Neural cell (in vitro differentiated cells): ENCODE measurements around the gene NDUFAF2. TPM values are rescaled to one million over a fixed set of nuclear protein-coding genes. Genes with fewer than 3 reads are reported as not detected.

Experiments used
- H2AFZ ChIP-seq: fragments of 200-600, 300-800 bp; sonication (generic), shearing (Covaris generic); 2 replicates; pipeline ENCODE4 v1.6.0; 2014; ENCODE audit warnings: low read depth, mild to moderate bottlenecking, antibody characterized with exemption, low read length, moderate library complexity
- H3F3A ChIP-seq: fragments of 200-600 bp; shearing (Covaris generic); 2 replicates; pipeline ENCODE4 v1.6.1; 2016; ENCODE audit warnings: mild to moderate bottlenecking, moderate library complexity, mixed read lengths, antibody characterized with exemption, low read length; ENCODE audit not compliant: insufficient read depth, poor library complexity, severe bottlenecking
- H3K27ac ChIP-seq: fragments of 200-600, 300-800 bp; sonication (generic), shearing (Covaris generic); 2 replicates; pipeline ENCODE4 v1.5.1; 2014; ENCODE audit warnings: mild to moderate bottlenecking, low read length, moderate library complexity
- H3K27me3 ChIP-seq: fragments of 300-800, 200-600 bp; sonication (generic), shearing (Covaris generic); 2 replicates; pipeline ENCODE4 v1.6.0; 2014; ENCODE audit warnings: mild to moderate bottlenecking, low read depth, low read length, moderate library complexity; ENCODE audit not compliant: insufficient read depth
- H3K36me3 ChIP-seq: fragments of 300-800, 200-600 bp; sonication (generic), shearing (Covaris generic); 2 replicates; pipeline ENCODE4 v1.5.1; 2014; ENCODE audit warnings: mild to moderate bottlenecking, antibody characterized with exemption, low read length, moderate library complexity; ENCODE audit not compliant: insufficient read depth
- H3K4me2 ChIP-seq: fragments of 300-800, 200-600 bp; sonication (generic), shearing (Covaris generic); 2 replicates; pipeline ENCODE4 v1.6.0; 2014; ENCODE audit warnings: mild to moderate bottlenecking, low read length
- H3K4me3 ChIP-seq: fragments of 300-800, 200-600 bp; sonication (generic), shearing (Covaris generic); 2 replicates; pipeline ENCODE4 v1.5.1; 2014; ENCODE audit warnings: mild to moderate bottlenecking, low read length, moderate library complexity
- H3K79me2 ChIP-seq: fragments of 200-600 bp; shearing (Covaris generic); replicated peaks from 2 replicates; pipeline ENCODE4 v1.6.0; 2014; ENCODE audit warnings: mild to moderate bottlenecking, low read length, moderate library complexity; ENCODE audit not compliant: insufficient read depth
- H3K9ac ChIP-seq: fragments of 300-800, 200-600 bp; sonication (generic), shearing (Covaris generic); 2 replicates; pipeline ENCODE4 v1.6.1; 2016; ENCODE audit warnings: mild to moderate bottlenecking, low read length, mixed read lengths
- H3K9me2 ChIP-seq: fragments of 200-600 bp; shearing (Covaris generic); 2 replicates; pipeline ENCODE4 v1.6.1; 2016; ENCODE audit warnings: mild to moderate bottlenecking, low read length, mixed read lengths; ENCODE audit not compliant: insufficient read depth
- H3K9me3 ChIP-seq: fragments of 200-600, 300-800 bp; sonication (generic), shearing (Covaris generic); 2 replicates; pipeline ENCODE4 v1.6.1; 2016; ENCODE audit warnings: mild to moderate bottlenecking, mixed run types, low read length, moderate library complexity, mixed read lengths
- H4K20me1 ChIP-seq: fragments of 200-600 bp; shearing (Covaris generic); 2 replicates; pipeline ENCODE4 v1.6.1; 2016; ENCODE audit warnings: mild to moderate bottlenecking, mixed run types; ENCODE audit not compliant: insufficient read depth
- EP300 ChIP-seq: fragments of 450-650 bp; conservative IDR thresholded peaks from 2 replicates; pipeline ENCODE4 v1.6.1; 2014; ENCODE audit warnings: antibody characterized with exemption, mild to moderate bottlenecking, moderate library complexity; ENCODE audit not compliant: poor library complexity, severe bottlenecking
- EZH2 ChIP-seq: fragments of 200-600, 300-800 bp; shearing (Covaris generic), sonication (generic); IDR thresholded peaks from 2 replicates; pipeline ENCODE4 v1.6.1; 2014; ENCODE audit warnings: antibody characterized with exemption, low read length, borderline replicate concordance, mild to moderate bottlenecking; ENCODE audit not compliant: insufficient read depth, poor library complexity, severe bottlenecking
- MXI1 ChIP-seq: fragments of 450-650 bp; conservative IDR thresholded peaks from 2 replicates; pipeline ENCODE4 v1.6.1; 2014; ENCODE audit warnings: antibody characterized with exemption, mild to moderate bottlenecking; ENCODE audit not compliant: poor library complexity, severe bottlenecking
- POLR2AphosphoS5 ChIP-seq: IDR thresholded peaks from 2 replicates; pipeline ENCODE4 v1.6.1; 2012
- RAD21 ChIP-seq: fragments of 450-650 bp; conservative IDR thresholded peaks from 2 replicates; pipeline ENCODE4 v1.6.1; 2014; ENCODE audit warnings: antibody characterized with exemption, mild to moderate bottlenecking, moderate library complexity
- SMC3 ChIP-seq: fragments of 450-650 bp; conservative IDR thresholded peaks from 2 replicates; pipeline ENCODE4 v1.6.1; 2014; ENCODE audit warnings: antibody characterized with exemption, mild to moderate bottlenecking, moderate library complexity; ENCODE audit not compliant: poor library complexity
- TAF1 ChIP-seq: IDR thresholded peaks from 2 replicates; pipeline ENCODE4 v1.6.1; 2012; ENCODE audit warnings: low read depth
- polyA plus RNA-seq: library from polyadenylated mRNA; depleted of rRNA; stranded (reverse); fragments of >200 nt; gene quantifications from 2 replicates; pipeline ENCODE4 v1.2.3, GENCODE V29; 2014
- TF ChIP-seq, protein P1 (sequence below): fragments of 450-650 bp; IDR thresholded peaks from 2 replicates; pipeline ENCODE4 v1.5.1; 2014; ENCODE audit warnings: antibody characterized with exemption, mild to moderate bottlenecking, moderate library complexity; ENCODE audit not compliant: poor library complexity, severe bottlenecking
- TF ChIP-seq, protein P2 (sequence below): IDR thresholded peaks from 2 replicates; pipeline ENCODE4 v1.6.1; 2012; ENCODE audit warnings: borderline replicate concordance

Gene NDUFAF2
- polyA plus RNA-seq, 1 donor from 2014 or later: 53.6 TPM

DNA sequence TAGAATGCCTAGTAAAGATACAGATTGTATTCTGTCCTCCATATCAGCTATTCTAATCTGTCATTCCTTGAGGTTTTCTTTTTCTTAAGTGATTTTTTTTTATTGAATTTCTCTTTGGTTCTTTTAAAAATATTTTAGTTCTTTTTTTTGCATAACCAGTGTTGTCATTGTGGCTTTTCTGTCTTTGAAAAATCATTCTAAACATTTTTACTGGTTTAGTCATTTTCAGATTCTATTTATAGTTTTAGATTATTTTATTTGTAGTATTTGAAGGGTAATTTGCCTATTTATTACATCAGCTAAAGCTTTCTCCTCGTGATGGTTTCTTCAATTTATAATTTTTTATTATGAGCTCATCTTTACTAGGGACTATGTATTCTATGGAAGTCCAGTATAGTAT lies 78.1 kb downstream of the NDUFAF2 start:
- no peaks in the 10 kb centered on the region for H3F3A ChIP-seq
- H3K27ac ChIP-seq: no peak overlapping the region
- no peak overlapping the region for H3K4me3 ChIP-seq
- TF ChIP-seq POLR2AphosphoS5 (no peak), RAD21 (no peak), TAF1 (no peak), SMC3 (no peak), EZH2 (no peak), MXI1 (no peak), EP300 (no peak)
- TF ChIP-seq, protein P1, sequence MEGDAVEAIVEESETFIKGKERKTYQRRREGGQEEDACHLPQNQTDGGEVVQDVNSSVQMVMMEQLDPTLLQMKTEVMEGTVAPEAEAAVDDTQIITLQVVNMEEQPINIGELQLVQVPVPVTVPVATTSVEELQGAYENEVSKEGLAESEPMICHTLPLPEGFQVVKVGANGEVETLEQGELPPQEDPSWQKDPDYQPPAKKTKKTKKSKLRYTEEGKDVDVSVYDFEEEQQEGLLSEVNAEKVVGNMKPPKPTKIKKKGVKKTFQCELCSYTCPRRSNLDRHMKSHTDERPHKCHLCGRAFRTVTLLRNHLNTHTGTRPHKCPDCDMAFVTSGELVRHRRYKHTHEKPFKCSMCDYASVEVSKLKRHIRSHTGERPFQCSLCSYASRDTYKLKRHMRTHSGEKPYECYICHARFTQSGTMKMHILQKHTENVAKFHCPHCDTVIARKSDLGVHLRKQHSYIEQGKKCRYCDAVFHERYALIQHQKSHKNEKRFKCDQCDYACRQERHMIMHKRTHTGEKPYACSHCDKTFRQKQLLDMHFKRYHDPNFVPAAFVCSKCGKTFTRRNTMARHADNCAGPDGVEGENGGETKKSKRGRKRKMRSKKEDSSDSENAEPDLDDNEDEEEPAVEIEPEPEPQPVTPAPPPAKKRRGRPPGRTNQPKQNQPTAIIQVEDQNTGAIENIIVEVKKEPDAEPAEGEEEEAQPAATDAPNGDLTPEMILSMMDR: no peak
- TF ChIP-seq, protein P2, sequence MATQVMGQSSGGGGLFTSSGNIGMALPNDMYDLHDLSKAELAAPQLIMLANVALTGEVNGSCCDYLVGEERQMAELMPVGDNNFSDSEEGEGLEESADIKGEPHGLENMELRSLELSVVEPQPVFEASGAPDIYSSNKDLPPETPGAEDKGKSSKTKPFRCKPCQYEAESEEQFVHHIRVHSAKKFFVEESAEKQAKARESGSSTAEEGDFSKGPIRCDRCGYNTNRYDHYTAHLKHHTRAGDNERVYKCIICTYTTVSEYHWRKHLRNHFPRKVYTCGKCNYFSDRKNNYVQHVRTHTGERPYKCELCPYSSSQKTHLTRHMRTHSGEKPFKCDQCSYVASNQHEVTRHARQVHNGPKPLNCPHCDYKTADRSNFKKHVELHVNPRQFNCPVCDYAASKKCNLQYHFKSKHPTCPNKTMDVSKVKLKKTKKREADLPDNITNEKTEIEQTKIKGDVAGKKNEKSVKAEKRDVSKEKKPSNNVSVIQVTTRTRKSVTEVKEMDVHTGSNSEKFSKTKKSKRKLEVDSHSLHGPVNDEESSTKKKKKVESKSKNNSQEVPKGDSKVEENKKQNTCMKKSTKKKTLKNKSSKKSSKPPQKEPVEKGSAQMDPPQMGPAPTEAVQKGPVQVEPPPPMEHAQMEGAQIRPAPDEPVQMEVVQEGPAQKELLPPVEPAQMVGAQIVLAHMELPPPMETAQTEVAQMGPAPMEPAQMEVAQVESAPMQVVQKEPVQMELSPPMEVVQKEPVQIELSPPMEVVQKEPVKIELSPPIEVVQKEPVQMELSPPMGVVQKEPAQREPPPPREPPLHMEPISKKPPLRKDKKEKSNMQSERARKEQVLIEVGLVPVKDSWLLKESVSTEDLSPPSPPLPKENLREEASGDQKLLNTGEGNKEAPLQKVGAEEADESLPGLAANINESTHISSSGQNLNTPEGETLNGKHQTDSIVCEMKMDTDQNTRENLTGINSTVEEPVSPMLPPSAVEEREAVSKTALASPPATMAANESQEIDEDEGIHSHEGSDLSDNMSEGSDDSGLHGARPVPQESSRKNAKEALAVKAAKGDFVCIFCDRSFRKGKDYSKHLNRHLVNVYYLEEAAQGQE: no peak
- no peaks in the 10 kb centered on the region for H4K20me1 ChIP-seq
- no peaks in the 10 kb centered on the region for H3K36me3 ChIP-seq
- H2AFZ ChIP-seq: no peak overlapping the region
- H3K9ac ChIP-seq: no peak overlapping the region
- no peaks in the 10 kb centered on the region for H3K9me2 ChIP-seq
- no peaks in the 10 kb centered on the region for H3K9me3 ChIP-seq
- H3K79me2 ChIP-seq: no peaks in the 10 kb centered on the region
- H3K4me2 ChIP-seq: no peak overlapping the region
- no peaks in the 10 kb centered on the region for H3K27me3 ChIP-seq

DNA sequence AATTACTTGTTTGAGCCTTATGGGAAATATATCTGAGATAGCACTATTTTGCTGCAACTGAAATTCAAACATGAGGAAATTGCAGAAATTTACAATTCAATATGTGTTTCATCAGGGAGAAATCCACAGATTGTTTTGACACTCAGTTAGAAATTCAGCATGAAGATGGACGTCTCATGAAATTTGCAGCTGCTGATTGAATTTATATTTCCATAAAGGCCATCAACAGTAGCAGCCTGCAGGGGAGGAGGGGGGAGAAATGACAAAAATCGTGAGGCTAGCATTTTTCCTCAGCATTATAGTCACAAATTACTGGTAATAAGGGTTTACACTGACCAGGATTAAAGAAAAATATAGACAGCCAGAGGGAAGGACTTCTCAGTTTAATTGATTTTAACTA lies 81.0 kb downstream of the NDUFAF2 start:
- no peak overlapping the region for H2AFZ ChIP-seq
- H3K9ac ChIP-seq: no peak overlapping the region
- no peaks in the 10 kb centered on the region for H3K79me2 ChIP-seq
- H3K36me3 ChIP-seq: no peaks in the 10 kb centered on the region
- no peaks in the 10 kb centered on the region for H4K20me1 ChIP-seq
- TF ChIP-seq POLR2AphosphoS5 (peak; percentile 54), EP300 (peak; percentile 53), RAD21 (no peak), EZH2 (no peak)
- H3K4me3 ChIP-seq: peak overlapping the region; percentile 16
- no peaks in the 10 kb centered on the region for H3F3A ChIP-seq
- H3K4me2 ChIP-seq: peak overlapping the region; percentile 45
- H3K9me2 ChIP-seq: no peaks in the 10 kb centered on the region
- H3K27me3 ChIP-seq: no peaks in the 10 kb centered on the region
- H3K9me3 ChIP-seq: no peaks in the 10 kb centered on the region
- no peak overlapping the region for H3K27ac ChIP-seq

DNA sequence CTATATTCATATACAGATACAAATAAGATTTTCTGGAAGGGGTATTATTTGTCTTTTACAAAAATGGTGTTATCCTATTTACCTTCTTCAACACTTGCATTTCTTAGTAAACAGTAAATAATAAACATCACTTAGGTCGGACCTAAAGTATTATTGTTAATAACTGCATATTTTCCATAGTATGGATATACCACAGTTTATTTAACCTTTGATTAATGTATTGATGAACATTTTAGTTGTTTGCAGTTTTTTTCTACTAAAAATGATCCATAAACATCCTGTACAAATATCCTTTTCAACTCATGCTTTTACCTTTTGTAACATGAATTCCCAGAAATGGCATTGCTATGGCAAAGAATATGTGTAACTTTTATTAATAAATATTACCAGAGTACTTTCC lies 83.4 kb downstream of the NDUFAF2 start:
- H3K36me3 ChIP-seq: no peaks in the 10 kb centered on the region
- no peaks in the 10 kb centered on the region for H3F3A ChIP-seq
- no peak overlapping the region for H2AFZ ChIP-seq

More for the DNA sequence above, 83.4 kb downstream of the NDUFAF2 start:
- Histone ChIP-seq H3K27ac (no peak overlapping the region), H3K9ac (no peak overlapping the region), H3K9me2 (no peaks in the 10 kb centered on the region), H3K9me3 (no peaks in the 10 kb centered on the region), H3K4me3 (no peak overlapping the region), H4K20me1 (no peaks in the 10 kb centered on the region), H3K27me3 (no peaks in the 10 kb centered on the region), H3K79me2 (no peaks in the 10 kb centered on the region), H3K4me2 (no peak overlapping the region)
- TF ChIP-seq RAD21: no peak
- TF ChIP-seq MXI1: no peak
